T47D (cell line): ENCODE measurements around the gene KIAA0586.

ENCODE experiments used
- DNase-seq, 2 experiments: peaks; one replicate each; pipeline versions ENCODE4 v3.0.0 to v3.0.0-alpha.2; 2011 to 2012; ENCODE audit warnings: low read depth in 1 of 2, low spot score in 1 of 2
- JUND ChIP-seq: IDR thresholded peaks from 2 replicates; pipeline ENCODE4 v1.6.1; 2012; ENCODE audit warnings: low read depth
- in situ Hi-C: cut with HindIII; loops from 2 replicates; pipeline ENCODE4 v1.10.0; 2016; ENCODE audit warnings: low sequenced_read_pairs, low pct_unique_long_range_greater_than_20kb

Gene KIAA0586

GRCh38 chr14:58537004-58537403 lies 109.5 kb downstream of the KIAA0586 start:
- in situ Hi-C loops, result no loop called here
- no peak for TF ChIP-seq JUND
- peak in 1 of 2 experiments; percentile 38 for DNase-seq

GRCh38 chr14:58540749-58541632 lies 113.5 kb downstream of the KIAA0586 start:
- in situ Hi-C loops, result no loop called here
- TF ChIP-seq JUND, result no peak
- no peak for DNase-seq

GRCh38 chr14:58541633-58542022 lies 114.1 kb downstream of the KIAA0586 start:
- in situ Hi-C loops, result no loop called here
- DNase-seq, result no peak
- no peak for TF ChIP-seq JUND

GRCh38 chr14:58543253-58543652 lies 115.7 kb downstream of the KIAA0586 start:
- DNase-seq, result no peak
- no peak for TF ChIP-seq JUND
- in situ Hi-C loops, result no loop called here

GRCh38 chr14:58547649-58548048 lies 120.1 kb downstream of the KIAA0586 start:
- in situ Hi-C loops, result no loop called here
- TF ChIP-seq JUND, result no peak

GRCh38 chr14:58549105-58549757 lies 121.7 kb downstream of the KIAA0586 start:
- in situ Hi-C loops, result no loop called here
- TF ChIP-seq JUND, result no peak
- DNase-seq, result peak in 1 of 2 experiments; percentile 52

More at GRCh38 chr14:58547649-58548048, 120.1 kb downstream of the KIAA0586 start:
- no peak for DNase-seq

- in situ Hi-C loops, result no loop called here
- TF ChIP-seq JUND, result no peak
- no peak for DNase-seq
Observed at GRCh38 chr14:58553959-58554358, 126.4 kb downstream of the KIAA0586 start.

GRCh38 chr14:58555647-58556046 lies 128.1 kb downstream of the KIAA0586 start:
- no peak for DNase-seq
- TF ChIP-seq JUND, result no peak
- in situ Hi-C loops, result no loop called here

GRCh38 chr14:58557242-58557641 lies 129.7 kb downstream of the KIAA0586 start:
- in situ Hi-C loops, result no loop called here
- no peak for DNase-seq
- no peak for TF ChIP-seq JUND

GRCh38 chr14:58560208-58560607 lies 132.7 kb downstream of the KIAA0586 start:
- no peak for TF ChIP-seq JUND
- in situ Hi-C loops, result no loop called here
- no peak for DNase-seq

GRCh38 chr14:58562141-58562540 lies 134.6 kb downstream of the KIAA0586 start:
- in situ Hi-C loops, result no loop called here
- DNase-seq, result no peak
- no peak for TF ChIP-seq JUND

GRCh38 chr14:58563978-58564377 lies 136.5 kb downstream of the KIAA0586 start:
- no peak for TF ChIP-seq JUND
- in situ Hi-C loops, result no loop called here
- DNase-seq, result no peak

- no peak for DNase-seq
- in situ Hi-C loops, result no loop called here
- no peak for TF ChIP-seq JUND
Observed at GRCh38 chr14:58565832-58566231, 138.3 kb downstream of the KIAA0586 start.

- TF ChIP-seq JUND, result no peak
- DNase-seq, result no peak
- in situ Hi-C loops, result no loop called here
Observed at GRCh38 chr14:58566979-58567378, 139.5 kb downstream of the KIAA0586 start.
